HG03108 (cell line): ENCODE results near the gene ESR1.

Experiments
- ATAC-seq: cut with Tn5 transposase; IDR thresholded peaks from one replicate; pipeline ENCODE4 v1.9.1; 2021; ENCODE audit warnings: moderate library complexity; ENCODE audit not compliant: unreplicated experiment

Gene ESR1

DNA sequence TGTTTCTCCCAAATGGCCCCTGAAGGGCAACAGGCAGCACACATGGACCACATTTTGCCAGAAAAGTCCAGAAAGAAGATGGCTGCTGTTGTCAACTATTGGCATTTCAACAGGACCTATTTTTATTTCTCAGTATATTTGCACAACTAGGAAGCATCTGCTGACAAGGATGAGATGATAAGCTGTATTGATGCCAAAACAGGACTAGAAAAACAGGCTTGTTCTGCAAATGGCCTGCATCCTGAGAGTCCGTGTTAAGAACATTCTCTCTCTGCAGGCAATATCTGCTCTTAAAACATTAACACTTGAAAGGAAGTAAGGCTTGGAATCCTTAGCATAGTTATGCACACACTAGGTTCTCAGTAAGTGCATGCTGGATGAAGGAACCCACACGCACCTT lies 283.7 kb downstream of the ESR1 start:
- ATAC-seq: no peak

DNA sequence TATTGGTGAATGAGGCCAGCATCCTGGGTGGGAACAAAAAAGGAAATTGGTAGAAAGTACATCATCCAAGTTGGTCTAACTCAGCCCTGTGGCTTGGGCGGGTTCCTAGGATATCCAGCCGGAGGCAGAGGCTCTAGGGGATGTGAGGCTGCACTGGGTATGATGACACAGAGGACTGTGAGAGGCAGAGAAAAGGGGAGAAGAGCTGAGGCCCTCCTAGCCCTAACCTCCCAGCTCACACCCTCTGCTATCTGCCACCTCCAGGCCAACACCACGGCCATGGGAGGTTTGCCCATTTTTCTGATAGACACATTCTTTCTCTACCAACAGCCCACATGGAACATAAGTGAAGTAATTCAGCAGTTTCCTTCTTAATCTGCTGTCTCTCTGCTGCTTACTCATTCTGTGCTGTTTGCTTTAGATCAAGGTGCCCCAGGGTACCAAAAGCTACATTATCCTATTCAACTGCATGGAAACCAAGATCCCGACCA lies 284.4 kb downstream of the ESR1 start:
- no peak for ATAC-seq

DNA sequence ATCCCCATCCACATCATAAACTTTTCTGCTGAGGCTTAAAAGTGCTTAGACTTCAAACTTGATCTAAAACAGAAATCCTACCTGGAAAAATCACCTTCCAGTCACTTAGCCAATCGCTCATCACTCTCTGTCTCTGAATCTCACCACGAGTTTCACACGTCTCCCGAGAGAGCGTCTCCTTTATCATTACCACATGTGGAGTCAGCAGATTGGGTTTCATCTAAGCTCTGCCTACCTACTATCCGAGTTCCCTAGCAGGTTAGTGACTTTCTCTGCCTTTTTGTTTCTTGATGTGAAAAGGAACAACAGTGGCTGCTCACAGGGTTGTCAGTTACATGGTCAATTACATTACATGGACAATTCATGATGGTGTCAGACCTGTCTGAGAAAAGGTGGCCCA lies 286.2 kb downstream of the ESR1 start:
- ATAC-seq: no peak

DNA sequence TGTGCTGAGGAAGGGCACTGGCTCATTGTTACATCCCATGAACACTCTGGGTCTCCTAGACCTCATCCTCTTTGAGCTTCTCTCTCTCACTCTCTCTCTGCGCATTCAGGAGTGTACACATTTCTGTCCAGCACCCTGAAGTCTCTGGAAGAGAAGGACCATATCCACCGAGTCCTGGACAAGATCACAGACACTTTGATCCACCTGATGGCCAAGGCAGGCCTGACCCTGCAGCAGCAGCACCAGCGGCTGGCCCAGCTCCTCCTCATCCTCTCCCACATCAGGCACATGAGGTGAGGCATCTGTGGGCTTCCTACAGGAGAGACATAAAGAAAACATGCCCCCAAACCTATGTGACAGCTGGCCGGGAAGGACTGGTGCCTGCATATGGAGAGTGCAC lies 286.8 kb downstream of the ESR1 start:
- no peak for ATAC-seq

DNA sequence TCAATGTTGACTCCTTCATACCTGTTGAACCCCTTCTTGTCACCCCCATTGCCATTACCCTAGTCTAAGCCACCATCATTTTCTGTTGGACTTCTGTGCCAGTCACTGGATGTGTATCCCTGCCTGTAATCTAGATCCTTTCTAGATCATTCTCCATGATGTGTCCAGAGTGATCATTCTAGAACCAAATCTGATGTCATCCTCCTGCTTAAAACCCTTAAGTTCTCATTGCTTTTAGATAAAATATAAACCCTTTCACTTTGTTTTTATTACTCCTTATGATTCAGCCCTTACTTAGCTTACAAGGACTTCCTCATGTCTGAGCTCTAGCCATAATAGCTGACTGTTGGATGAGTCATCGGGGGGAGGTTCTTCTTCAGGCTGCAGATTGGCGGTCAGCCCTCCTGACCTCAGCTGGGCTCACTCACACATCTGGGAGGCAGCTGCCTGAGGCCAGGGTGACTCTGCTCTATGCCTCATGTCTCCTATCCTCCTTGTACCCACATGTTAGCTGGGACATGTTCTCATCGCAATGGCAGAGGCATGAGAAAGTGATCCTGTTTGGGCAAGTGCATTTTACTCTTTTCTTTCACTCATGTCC lies 287.6 kb downstream of the ESR1 start:
- no peak for ATAC-seq

DNA sequence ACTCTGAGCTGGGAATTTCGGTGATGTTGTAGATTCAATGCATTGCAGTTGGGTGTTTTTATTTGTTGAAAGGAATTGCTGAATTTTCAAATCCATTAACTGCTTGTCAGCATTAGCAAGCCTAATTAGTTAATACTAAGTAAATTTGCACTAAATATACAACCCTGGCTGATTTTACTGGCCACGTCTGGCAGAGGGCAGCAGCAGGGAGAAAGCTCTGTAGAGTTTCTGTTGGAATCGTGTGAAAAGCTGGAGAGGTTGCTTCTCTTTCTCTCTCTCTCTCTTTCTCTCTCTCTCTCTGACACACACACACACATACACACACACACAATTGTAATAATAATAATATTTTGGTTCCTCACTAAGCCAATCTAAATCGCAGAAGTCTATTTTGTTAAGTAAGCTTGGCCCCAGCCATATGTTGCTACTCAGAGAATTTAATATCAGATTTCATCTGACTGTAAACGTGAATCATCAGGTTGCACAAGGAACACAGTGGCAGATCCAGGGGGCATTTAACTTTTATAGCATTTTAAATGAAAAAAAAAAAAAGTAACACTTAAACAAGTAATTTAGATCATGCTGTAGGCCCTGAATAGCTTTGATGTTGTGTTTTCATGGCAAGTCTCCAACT lies 289.5 kb downstream of the ESR1 start:
- ATAC-seq: no peak

DNA sequence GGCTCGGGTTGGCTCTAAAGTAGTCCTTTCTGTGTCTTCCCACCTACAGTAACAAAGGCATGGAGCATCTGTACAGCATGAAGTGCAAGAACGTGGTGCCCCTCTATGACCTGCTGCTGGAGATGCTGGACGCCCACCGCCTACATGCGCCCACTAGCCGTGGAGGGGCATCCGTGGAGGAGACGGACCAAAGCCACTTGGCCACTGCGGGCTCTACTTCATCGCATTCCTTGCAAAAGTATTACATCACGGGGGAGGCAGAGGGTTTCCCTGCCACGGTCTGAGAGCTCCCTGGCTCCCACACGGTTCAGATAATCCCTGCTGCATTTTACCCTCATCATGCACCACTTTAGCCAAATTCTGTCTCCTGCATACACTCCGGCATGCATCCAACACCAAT lies 291.2 kb downstream of the ESR1 start:
- no peak for ATAC-seq

DNA sequence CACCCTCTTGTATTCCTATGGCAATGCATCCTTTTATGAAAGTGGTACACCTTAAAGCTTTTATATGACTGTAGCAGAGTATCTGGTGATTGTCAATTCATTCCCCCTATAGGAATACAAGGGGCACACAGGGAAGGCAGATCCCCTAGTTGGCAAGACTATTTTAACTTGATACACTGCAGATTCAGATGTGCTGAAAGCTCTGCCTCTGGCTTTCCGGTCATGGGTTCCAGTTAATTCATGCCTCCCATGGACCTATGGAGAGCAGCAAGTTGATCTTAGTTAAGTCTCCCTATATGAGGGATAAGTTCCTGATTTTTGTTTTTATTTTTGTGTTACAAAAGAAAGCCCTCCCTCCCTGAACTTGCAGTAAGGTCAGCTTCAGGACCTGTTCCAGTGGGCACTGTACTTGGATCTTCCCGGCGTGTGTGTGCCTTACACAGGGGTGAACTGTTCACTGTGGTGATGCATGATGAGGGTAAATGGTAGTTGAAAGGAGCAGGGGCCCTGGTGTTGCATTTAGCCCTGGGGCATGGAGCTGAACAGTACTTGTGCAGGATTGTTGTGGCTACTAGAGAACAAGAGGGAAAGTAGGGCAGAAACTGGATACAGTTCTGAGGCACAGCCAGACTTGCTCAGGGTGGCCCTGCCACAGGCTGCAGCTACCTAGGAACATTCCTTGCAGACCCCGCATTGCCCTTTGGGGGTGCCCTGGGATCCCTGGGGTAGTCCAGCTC lies 292.1 kb downstream of the ESR1 start:
- ATAC-seq: no peak

DNA sequence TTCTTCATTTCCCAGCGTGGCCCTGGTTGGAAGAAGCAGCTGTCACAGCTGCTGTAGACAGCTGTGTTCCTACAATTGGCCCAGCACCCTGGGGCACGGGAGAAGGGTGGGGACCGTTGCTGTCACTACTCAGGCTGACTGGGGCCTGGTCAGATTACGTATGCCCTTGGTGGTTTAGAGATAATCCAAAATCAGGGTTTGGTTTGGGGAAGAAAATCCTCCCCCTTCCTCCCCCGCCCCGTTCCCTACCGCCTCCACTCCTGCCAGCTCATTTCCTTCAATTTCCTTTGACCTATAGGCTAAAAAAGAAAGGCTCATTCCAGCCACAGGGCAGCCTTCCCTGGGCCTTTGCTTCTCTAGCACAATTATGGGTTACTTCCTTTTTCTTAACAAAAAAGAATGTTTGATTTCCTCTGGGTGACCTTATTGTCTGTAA lies 292.7 kb downstream of the ESR1 start:
- no peak for ATAC-seq

DNA sequence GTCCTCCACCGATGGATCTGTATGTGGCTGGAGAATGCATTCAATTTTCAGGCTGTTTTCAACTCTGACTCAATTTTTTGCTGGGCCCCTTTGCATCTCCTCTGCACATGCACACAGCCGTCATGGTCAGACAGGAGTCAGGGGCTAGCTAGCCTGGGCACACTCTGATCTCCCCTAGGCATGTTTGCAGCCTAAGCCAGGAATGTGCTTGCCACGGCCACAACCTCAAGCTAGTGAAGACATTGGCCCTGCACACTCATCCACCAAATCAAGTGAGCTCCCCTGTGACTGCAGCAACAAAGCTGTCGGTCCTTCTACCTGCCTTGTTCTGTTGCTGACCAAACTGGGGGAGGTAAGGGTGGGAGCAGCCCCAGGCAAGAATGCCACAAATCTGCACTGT lies 300.5 kb downstream of the ESR1 start:
- no peak for ATAC-seq

DNA sequence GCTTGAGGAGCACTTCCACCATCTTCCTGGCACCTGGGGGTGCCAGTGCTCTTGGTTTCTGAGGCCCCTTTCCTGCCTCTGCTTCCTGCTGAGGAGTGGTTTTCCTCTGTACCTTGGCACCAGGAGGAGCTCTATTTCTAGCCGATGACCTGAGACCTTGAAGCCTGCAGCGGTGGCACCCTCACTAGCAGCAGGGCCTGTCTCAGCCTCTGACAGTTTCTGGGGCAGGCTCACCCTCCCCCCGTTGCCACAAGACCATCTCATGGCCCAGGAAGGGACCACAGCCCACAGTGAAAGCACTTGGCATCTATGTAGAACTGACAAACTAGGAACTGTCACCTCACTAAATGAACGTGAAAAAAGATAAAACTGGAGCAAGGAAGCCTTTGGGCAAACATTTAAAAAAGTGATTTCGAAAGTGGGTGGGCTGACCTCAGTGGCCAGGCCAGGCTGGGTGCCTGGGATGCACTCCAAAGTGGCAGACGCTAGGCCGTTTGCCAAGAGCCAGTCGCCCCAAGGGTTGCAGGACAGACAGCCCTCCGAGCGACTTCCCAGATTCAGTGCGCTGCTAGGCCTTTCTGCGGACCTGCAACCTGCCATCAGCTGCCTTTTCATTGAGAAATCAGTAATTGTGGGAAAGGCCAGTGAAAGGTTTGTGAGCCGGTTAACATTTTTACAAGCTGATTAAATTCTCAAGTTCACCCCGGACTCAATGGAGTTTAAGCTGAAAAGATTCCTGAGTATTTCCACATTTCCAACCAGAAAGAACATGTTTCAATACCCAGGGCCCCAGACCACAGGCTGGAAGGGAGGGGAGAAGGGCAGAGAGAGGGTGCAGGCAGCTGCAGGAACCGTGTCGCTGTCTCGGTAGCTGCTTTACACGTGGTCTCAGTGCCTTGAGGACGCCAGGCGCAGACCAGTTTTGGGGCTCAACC lies 303.7 kb downstream of the ESR1 start:
- ATAC-seq: no peak

DNA sequence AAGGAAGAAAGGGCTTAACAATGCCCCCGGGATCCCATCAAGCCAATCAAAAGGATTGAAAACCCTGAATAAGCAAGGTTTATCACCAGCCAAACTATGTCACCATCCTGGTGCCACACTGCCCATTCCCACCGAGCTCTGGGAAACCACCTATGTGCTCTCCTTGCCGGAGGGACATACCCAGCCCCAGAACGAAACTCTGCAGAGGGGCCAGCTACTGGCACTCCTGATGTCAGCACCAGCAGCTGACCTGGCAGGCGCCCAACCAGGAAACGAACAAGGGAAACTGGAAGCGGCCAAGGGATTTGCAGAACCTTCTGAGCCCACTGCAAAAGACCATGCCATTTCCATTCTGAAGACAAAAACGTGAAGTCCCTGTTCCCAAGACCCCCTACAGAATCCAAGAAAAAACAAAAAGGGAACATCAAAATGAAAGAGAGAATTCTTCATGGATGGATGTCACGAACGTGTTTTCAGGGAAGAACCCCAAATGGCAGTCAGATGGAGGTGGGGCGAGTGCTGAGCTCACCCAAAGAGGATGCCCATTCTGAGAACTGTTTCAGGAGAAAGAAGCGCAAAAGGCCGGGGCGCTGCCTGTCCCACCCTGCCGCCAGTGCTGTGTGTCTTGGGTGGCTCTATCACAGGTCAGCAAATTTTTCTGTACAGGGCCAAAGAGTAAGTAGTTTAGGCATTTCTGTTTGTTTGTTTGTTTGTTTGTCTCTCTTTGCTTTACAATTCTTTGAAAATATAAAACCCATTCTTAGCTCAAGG lies 305.2 kb downstream of the ESR1 start:
- ATAC-seq: peak; percentile 56

DNA sequence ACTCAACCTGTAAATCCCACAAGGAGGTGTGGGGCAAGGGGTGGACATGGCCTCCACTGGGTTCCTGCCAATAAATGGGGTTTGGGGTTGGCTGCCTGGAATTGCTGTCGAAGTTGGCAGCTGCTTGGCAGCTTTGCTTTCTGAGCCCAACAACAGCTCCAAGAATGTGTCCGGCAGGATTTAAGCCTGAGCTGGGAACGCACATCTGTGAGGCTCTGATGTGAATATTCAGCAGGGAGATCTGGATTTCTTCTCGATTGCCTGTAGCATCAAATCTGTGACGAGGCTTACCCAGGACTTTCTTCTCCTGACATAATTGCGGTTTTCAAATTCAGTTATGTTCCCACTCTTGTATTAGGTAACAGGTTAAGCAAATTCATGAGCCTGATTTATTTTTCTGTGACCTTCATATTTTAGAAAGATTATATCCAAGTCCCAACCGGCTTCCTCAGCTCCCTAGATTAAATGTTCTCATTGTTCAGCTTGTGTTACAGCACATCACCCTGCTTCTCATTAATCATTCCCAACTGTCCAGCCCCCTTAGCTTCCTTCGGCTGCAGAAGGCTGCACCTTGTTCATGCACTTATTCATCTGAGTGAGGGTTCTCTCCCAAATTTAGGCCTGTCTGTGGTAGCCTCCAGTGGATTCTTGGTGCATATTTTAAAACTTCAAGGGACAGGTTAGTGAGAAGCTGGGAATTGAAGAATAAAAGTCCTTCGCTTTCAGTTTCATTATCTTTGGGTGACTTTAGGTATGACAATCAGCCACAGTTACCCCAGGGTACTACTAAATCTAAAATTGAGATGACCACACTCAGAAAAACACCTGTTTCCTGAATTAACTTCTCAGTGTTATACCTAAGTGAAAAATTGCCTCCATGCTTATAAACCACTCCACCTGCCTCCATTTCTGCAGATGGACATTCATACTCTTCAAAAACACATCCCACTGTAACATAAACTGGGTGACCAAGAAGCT lies 310.0 kb downstream of the ESR1 start:
- peak; percentile 93 for ATAC-seq

DNA sequence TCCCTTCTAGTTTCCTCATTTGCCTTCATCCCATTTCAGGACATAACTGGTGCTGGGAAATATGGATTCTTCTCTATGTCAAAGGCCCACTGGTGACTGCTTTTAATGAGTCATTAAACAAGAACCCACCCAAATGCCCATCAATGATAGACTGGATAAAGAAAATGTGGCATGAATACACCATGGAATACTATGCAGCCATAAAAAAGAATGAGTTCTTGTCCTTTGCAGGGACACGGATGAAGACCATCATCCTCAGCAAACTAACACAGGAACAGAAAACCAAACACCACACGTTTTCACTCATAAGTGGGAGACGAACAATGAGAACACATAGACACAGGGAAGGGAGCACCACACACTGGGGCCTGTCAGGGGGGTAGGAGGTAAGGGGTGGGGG lies 310.7 kb downstream of the ESR1 start:
- no peak for ATAC-seq

DNA sequence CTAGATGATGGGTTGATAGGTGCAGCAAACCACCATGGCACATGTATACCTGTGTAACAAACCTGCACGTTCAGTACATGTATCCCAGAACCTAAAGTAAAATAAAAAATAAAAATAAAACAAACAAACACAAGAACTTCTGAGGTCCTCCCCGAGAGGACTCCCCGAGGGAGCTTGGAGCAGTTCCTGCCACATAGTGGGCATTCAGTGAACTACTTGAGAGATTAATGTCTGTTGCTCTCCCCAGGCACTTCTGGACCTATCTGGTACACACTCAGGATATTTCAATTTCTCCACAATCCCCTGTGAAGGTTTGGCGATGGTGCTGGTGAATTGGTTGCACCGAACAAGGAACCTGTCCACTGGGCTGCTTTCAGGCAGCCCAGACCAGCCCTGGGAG lies 311.2 kb downstream of the ESR1 start:
- no peak for ATAC-seq

DNA sequence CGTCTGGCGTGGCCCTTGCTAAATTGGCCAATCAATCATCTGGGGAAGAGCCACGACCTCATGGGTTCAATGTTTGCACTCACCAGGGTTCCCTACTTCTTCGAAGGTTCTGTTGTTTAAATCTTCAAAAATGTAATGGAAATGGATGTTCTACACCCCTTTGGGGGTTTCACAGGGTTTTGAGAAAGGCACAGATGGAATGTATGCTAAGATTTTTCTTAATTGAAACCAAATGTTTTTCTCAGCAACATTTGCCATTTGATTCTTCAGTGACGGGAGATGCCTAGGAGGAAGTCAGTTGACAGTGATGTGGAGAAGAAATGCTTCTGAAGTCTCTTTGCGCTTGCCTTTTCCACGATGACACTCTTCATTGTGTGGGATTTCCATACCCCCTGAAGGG lies 312.3 kb downstream of the ESR1 start:
- ATAC-seq: no peak

DNA sequence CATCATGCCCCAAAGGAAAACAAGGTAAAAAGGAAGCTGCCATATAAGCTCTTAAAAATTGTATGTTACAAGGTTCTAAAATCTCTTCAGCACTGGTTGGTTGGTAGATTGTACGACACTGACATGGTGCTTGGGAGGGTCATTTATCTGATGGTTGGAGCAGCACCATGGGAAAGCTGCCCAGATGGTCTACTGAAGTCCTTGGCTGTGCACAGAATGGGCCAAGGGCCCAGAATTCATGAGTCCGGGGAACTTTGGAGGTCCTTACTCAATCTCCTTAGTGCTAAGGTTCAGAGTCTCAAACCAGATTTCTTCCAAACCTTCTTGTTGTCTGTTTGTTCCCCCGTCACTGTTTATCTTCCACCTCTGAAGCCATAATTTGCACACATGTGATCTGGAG lies 314.4 kb downstream of the ESR1 start:
- no peak for ATAC-seq

DNA sequence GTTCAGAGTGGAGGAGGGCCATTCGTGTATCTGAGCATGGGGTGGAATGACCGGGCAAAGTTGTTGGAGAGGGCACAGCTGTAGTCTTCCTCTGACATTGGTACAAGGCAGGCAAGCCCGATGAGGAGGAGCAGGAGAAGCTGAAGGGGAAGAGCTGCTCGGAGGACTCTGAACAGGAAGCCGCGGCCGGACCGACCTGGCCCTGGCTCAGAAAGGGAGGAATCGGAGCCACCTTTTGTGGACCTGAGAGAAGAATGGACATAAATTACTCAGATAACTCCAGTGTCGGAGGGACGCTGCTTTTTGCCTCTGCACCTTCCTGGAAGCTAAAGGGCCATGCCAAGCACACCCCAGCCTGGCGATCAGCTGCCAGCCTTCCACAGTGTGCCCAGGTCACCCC lies 315.0 kb downstream of the ESR1 start:
- no peak for ATAC-seq

DNA sequence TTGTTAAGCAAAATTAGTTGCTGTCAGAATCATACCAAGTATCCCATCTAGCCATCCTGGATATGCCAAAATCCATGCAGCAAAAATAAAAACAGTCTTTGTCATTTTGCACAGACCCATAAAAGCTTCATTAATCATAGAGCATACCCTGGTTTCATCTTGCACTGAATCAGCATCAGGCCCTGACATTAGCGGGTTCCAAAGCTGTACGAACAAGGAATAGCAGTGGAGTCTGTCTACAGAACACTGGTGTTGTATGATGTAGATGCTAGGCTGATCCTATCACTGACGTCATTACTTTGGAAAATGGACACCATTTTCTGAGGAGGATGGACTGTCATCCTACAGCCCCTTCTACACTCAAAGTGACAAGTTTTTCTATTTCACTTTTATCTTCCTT lies 315.6 kb downstream of the ESR1 start:
- ATAC-seq: no peak
